PC-9 (cell line): ENCODE results near the gene DNASE1L1. TPM values are rescaled to one million over a fixed set of nuclear protein-coding genes. Genes with fewer than 3 reads are reported as not detected.

Experiments
- BruUV-seq: library from RNA; stranded (reverse); fragments of 400-500 nt; replicated peaks from 2 replicates; lab custom pipeline; 2021; lab: Mats Ljungman, UMichigan
- CTCF ChIA-PET: fragments of 300-600 bp; sonication (Branson Sonifier 250); formaldehyde crosslinking; loops from one replicate; lab custom pipeline; 2022; ENCODE audit warnings: antibody characterized with exemption; lab: Charles Lee
- POLR2A ChIA-PET: fragments of 300-600 bp; sonication (Branson Sonifier 250); formaldehyde crosslinking; loops from one replicate; lab custom pipeline; 2022; ENCODE audit warnings: antibody characterized with exemption; ENCODE audit not compliant: unreplicated experiment; lab: Charles Lee
- DNase-seq, 2 experiments: peaks; one replicate each; pipeline versions ENCODE4 v3.0.0 to v3.0.0-alpha.2; 2015 to 2022; ENCODE audit warnings: mixed read lengths in 1 of 2
- H2AFZ ChIP-seq: fragments of 200-600 bp; sonication (generic); 2 replicates; pipeline ENCODE4 v1.8.1; 2017; ENCODE audit warnings: antibody characterized with exemption
- H3F3A ChIP-seq: fragments of 200-600 bp; sonication (generic); 2 replicates; pipeline ENCODE4 v1.8.1; 2017; ENCODE audit warnings: antibody characterized with exemption, mild to moderate bottlenecking, low read depth; ENCODE audit not compliant: insufficient read depth
- H3K27ac ChIP-seq: fragments of 200-600 bp; sonication (generic); 2 replicates; pipeline ENCODE4 v1.6.1; 2016; ENCODE audit warnings: mixed run types
- H3K27me3 ChIP-seq: fragments of 200-600 bp; sonication (generic); 2 replicates; pipeline ENCODE4 v1.6.1; 2016; ENCODE audit warnings: low read depth, mixed run types; ENCODE audit not compliant: insufficient read depth
- H3K36me3 ChIP-seq: fragments of 200-600 bp; sonication (generic); 2 replicates; pipeline ENCODE4 v1.6.1; 2016; ENCODE audit warnings: low read depth, mixed run types
- H3K4me1 ChIP-seq: fragments of 200-600 bp; sonication (generic); replicated peaks from 2 replicates; pipeline ENCODE4 v1.6.1; 2016; ENCODE audit warnings: mixed run types; ENCODE audit not compliant: insufficient read depth
- H3K4me2 ChIP-seq: fragments of 200-600 bp; sonication (generic); 2 replicates; pipeline ENCODE4 v1.6.1; 2017; ENCODE audit warnings: mixed run types
- H3K4me3 ChIP-seq: fragments of 200-600 bp; sonication (generic); 2 replicates; pipeline ENCODE4 v1.6.1; 2016; ENCODE audit warnings: mixed run types
- H3K79me2 ChIP-seq: fragments of 200-600 bp; sonication (generic); 2 replicates; pipeline ENCODE4 v1.6.1; 2017; ENCODE audit warnings: low read depth, mixed run types
- H3K9me2 ChIP-seq: fragments of 200-600 bp; sonication (generic); 2 replicates; pipeline ENCODE4 v1.8.1; 2017; ENCODE audit warnings: mild to moderate bottlenecking; ENCODE audit not compliant: insufficient read depth
- H3K9me3 ChIP-seq: fragments of 200-600 bp; sonication (generic); 2 replicates; pipeline ENCODE4 v1.8.1; 2016; ENCODE audit warnings: low read depth; ENCODE audit not compliant: insufficient read depth
- H4K20me1 ChIP-seq: fragments of 200-600 bp; sonication (generic); 2 replicates; pipeline ENCODE4 v1.8.1; 2017; ENCODE audit not compliant: insufficient read depth
- CTCF ChIP-seq: fragments of 200-600 bp; sonication (generic); conservative IDR thresholded peaks from 2 replicates; pipeline ENCODE4 v1.6.1; 2017; ENCODE audit warnings: mixed run types, antibody characterized with exemption, mild to moderate bottlenecking, moderate library complexity
- EZH2 ChIP-seq: fragments of 200-600 bp; sonication (generic); IDR thresholded peaks from 2 replicates; pipeline ENCODE4 v1.8.0; 2017; ENCODE audit warnings: antibody characterized with exemption, low read depth
- intact Hi-C: fragments of 100-400 bp; cut with micrococcal nuclease; formaldehyde crosslinking; loops from one replicate; pipeline ENCODE4 v1.10.0; 2022; ENCODE audit not compliant: unreplicated experiment
- total RNA-seq: library from RNA; stranded (reverse); gene quantifications from 2 replicates; pipeline ENCODE4 v1.2.3, GENCODE V29; 2021

Gene DNASE1L1
- total RNA-seq, 1 experiment from 2014 or later = 28.3 TPM

- intact Hi-C loops = no loop called here
- ChIA-PET POLR2A (no interaction called here), CTCF (no interaction called here)
- no peaks in the 10 kb centered on the region for H3K9me2 ChIP-seq
- peaks cover 18% of the 10 kb centered on the region for H3K4me1 ChIP-seq
- peaks cover 36% of the 10 kb centered on the region for H3F3A ChIP-seq
- H3K36me3 ChIP-seq = peaks cover 19% of the 10 kb centered on the region
- H4K20me1 ChIP-seq = peaks cover 22% of the 10 kb centered on the region
- H3K79me2 ChIP-seq = peaks cover 17% of the 10 kb centered on the region
- H3K4me2 ChIP-seq = no peak overlapping the region
- H3K27me3 ChIP-seq = no peaks in the 10 kb centered on the region
- H3K27ac ChIP-seq = no peak overlapping the region
- H3K9me3 ChIP-seq = no peaks in the 10 kb centered on the region
- BruUV-seq = no TSS peak
- TF ChIP-seq CTCF (no peak), EZH2 (no peak)
- H3K4me3 ChIP-seq = no peak overlapping the region
- no peak for DNase-seq
- H2AFZ ChIP-seq = no peak overlapping the region
Measured at GRCh38 chrX:154403858-154404257, 5.2 kb downstream of the DNASE1L1 start.

- Histone ChIP-seq H3K27me3 (no peaks in the 10 kb centered on the region), H3K79me2 (peaks cover 24% of the 10 kb centered on the region), H3K9me2 (no peaks in the 10 kb centered on the region), H3K9me3 (no peaks in the 10 kb centered on the region), H3F3A (peaks cover 42% of the 10 kb centered on the region), H3K4me2 (no peak overlapping the region), H3K4me1 (peaks cover 11% of the 10 kb centered on the region), H2AFZ (no peak overlapping the region), H3K4me3 (no peak overlapping the region), H3K36me3 (peaks cover 20% of the 10 kb centered on the region), H4K20me1 (peaks cover 22% of the 10 kb centered on the region), H3K27ac (no peak overlapping the region)
- CTCF ChIA-PET = no interaction called here
- TF ChIP-seq EZH2 (no peak), CTCF (no peak)
- BruUV-seq = no TSS peak
- POLR2A ChIA-PET = no interaction called here
- DNase-seq = no peak
- intact Hi-C loops = no loop called here
Measured at GRCh38 chrX:154403192-154403591, 5.9 kb downstream of the DNASE1L1 start.

- Histone ChIP-seq H3K4me3 (no peak overlapping the region), H3K9me3 (no peaks in the 10 kb centered on the region), H3K4me2 (no peak overlapping the region), H4K20me1 (peaks cover 22% of the 10 kb centered on the region), H3K4me1 (peaks cover 6% of the 10 kb centered on the region), H2AFZ (no peak overlapping the region), H3K79me2 (peaks cover 24% of the 10 kb centered on the region), H3K27ac (0 out of 2 replicates have a peak overlapping the region, but pooled peaks have one; percentile 32), H3F3A (peaks cover 42% of the 10 kb centered on the region), H3K36me3 (peaks cover 20% of the 10 kb centered on the region), H3K27me3 (no peaks in the 10 kb centered on the region), H3K9me2 (no peaks in the 10 kb centered on the region)
- BruUV-seq = no TSS peak
- DNase-seq = no peak
- ChIA-PET CTCF (no interaction called here), POLR2A (no interaction called here)
- TF ChIP-seq EZH2 = no peak
- TF ChIP-seq CTCF = no peak
- intact Hi-C loops = no loop called here
Measured at GRCh38 chrX:154402622-154403127, 6.4 kb downstream of the DNASE1L1 start.
